ENCODE results near the gene PADI6. TPM values are rescaled to one million over a fixed set of nuclear protein-coding genes. Genes with fewer than 3 reads are reported as not detected.

The PADI6 gene
- total and polyA plus RNA-seq, 2 experiments from 2014 or later = not detected

DNA sequence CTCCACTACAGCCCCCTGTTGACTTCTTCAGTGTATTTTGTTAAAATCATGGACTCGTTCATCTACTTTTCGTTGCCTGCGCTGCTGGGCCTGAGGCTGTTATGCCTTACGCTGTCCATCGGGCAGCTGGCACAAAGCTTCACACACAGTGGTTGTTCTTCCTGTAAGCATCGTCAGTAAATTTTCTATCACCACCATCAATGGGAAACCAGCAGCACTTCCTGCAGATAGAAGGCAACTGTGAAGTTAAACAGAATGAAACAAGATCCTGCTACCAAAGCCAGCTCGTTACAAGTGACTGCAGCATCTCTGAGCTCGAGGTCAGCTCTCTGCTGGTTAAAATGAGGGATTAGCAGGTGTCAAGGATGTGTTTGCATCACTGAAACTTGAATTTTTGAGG is 21.9 kb upstream of the PADI6 start:
- H3K4me1 ChIP-seq (ENCODE audit: insufficient read depth) = no peaks in the 10 kb centered on the region
- no peak overlapping the region for H3K4me2 ChIP-seq
- H2AFZ ChIP-seq = no peak overlapping the region
- H3K79me2 ChIP-seq = no peaks in the 10 kb centered on the region
- no peaks in the 10 kb centered on the region for H3K27me3 ChIP-seq
- no peaks in the 10 kb centered on the region for H3K9me2 ChIP-seq (replicated peaks; ENCODE audit: insufficient read depth)
- no peak for DNase-seq (ENCODE audit: low spot score)
- no peaks in the 10 kb centered on the region for H4K20me1 ChIP-seq (ENCODE audit: insufficient read depth, poor library complexity, severe bottlenecking)
- no peak overlapping the region for H3K27ac ChIP-seq
- H3K36me3 ChIP-seq (replicated peaks; ENCODE audit: insufficient read depth, low read depth) = no peaks in the 10 kb centered on the region
- TF ChIP-seq, protein P1, sequence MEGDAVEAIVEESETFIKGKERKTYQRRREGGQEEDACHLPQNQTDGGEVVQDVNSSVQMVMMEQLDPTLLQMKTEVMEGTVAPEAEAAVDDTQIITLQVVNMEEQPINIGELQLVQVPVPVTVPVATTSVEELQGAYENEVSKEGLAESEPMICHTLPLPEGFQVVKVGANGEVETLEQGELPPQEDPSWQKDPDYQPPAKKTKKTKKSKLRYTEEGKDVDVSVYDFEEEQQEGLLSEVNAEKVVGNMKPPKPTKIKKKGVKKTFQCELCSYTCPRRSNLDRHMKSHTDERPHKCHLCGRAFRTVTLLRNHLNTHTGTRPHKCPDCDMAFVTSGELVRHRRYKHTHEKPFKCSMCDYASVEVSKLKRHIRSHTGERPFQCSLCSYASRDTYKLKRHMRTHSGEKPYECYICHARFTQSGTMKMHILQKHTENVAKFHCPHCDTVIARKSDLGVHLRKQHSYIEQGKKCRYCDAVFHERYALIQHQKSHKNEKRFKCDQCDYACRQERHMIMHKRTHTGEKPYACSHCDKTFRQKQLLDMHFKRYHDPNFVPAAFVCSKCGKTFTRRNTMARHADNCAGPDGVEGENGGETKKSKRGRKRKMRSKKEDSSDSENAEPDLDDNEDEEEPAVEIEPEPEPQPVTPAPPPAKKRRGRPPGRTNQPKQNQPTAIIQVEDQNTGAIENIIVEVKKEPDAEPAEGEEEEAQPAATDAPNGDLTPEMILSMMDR (IDR thresholded peaks at IDR 0.05; ENCODE audit: poor library complexity) = no peak
- TF ChIP-seq EZH2 (IDR thresholded peaks at IDR 0.05; ENCODE audit: borderline replicate concordance) (no peak), EZH2phosphoT487 (IDR thresholded peaks at IDR 0.05; ENCODE audit: low read depth, severe bottlenecking, unreplicated experiment) (no peak)
- 59% methylated on average over 8 of the region's 8 CpGs for WGBS (ENCODE audit: low lambda C conversion rate, missing lambda C conversion rate)
- H3K4me3 ChIP-seq = no peak overlapping the region
- no peaks in the 10 kb centered on the region for H3K9me3 ChIP-seq (ENCODE audit: low read depth)

DNA sequence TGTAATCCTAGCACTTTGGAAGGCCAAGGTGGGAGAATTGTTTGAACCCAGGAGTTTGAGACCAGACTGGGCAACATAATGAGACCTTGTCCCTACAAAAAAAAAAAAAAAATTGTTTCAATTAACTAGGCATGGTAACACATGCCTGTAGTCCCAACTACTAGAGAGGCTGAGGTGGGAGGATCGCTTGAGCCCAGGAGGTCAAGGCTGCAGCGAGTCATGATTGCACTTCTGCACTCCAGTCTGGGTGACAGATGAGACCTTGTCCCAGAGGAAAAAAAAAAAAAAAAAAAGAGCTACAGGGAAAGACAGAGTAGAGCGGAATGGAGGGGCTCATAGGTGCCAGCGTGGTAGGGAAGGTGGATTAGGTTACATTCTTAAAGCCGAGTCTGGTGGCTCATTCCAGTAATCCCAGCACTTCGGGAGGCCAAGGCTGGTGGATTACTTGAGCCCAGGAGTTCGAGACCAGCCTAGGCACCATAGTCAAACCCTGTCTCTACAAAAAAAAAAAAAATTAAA is 21.0 kb upstream of the PADI6 start:
- no peaks in the 10 kb centered on the region for H3K79me2 ChIP-seq
- H3K4me2 ChIP-seq = no peak overlapping the region
- TF ChIP-seq EZH2phosphoT487 (IDR thresholded peaks at IDR 0.05; ENCODE audit: low read depth, severe bottlenecking, unreplicated experiment) (no peak), EZH2 (IDR thresholded peaks at IDR 0.05; ENCODE audit: borderline replicate concordance) (no peak)
- TF ChIP-seq, protein P1 (IDR thresholded peaks at IDR 0.05; ENCODE audit: poor library complexity) = no peak
- no peak overlapping the region for H3K4me3 ChIP-seq
- no peak overlapping the region for H3K27ac ChIP-seq
- no peaks in the 10 kb centered on the region for H3K36me3 ChIP-seq (replicated peaks; ENCODE audit: insufficient read depth, low read depth)
- no peak for DNase-seq (ENCODE audit: low spot score)
- no peak overlapping the region for H2AFZ ChIP-seq
- no peaks in the 10 kb centered on the region for H3K9me3 ChIP-seq (ENCODE audit: low read depth)
- WGBS (ENCODE audit: low lambda C conversion rate, missing lambda C conversion rate) = 82% methylated on average over 6 of the region's 7 CpGs
- H4K20me1 ChIP-seq (ENCODE audit: insufficient read depth, poor library complexity, severe bottlenecking) = no peaks in the 10 kb centered on the region
- no peaks in the 10 kb centered on the region for H3K27me3 ChIP-seq
- H3K9me2 ChIP-seq (replicated peaks; ENCODE audit: insufficient read depth) = no peaks in the 10 kb centered on the region
- H3K4me1 ChIP-seq (ENCODE audit: insufficient read depth) = no peaks in the 10 kb centered on the region

DNA sequence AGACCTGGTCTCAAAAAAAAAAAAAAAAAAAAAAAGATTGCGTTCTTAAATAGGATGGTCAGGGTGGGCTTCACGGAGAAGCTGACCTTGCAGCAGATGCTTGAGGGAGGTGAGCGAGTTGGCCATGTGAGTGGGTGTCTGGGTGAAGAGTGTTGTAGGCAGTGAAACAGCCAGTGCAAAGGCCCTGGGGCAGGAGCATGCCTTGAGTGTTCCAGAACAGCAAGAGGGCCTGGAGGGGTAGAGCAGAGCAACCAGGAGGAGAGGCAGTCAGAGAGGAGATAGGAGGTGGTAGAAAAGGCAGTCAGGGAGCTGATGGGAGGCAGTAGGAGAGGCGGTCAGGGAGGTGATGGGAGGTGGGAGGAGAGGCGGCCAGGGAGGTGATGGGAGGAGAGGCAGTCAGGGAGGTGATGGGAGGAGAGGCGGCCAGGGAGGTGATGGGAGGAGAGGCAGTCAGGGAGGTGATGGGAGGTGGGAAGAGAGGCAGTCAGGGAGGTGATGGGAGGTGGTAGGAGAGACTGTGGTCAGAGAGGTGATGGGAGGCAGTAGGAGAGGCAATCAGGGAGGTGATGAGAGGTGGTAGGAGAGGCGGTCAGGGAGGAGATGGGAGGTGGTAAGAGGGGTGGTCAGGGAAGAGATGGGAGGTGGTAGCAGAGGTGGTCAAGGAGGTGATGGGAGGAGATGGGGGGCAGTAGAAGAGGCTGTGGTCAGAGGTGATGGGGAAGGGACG is 20.2 kb upstream of the PADI6 start:
- Histone ChIP-seq H3K27ac (no peak overlapping the region), H3K4me1 (ENCODE audit: insufficient read depth) (no peaks in the 10 kb centered on the region), H3K9me2 (replicated peaks; ENCODE audit: insufficient read depth) (no peaks in the 10 kb centered on the region), H2AFZ (no peak overlapping the region), H3K36me3 (replicated peaks; ENCODE audit: insufficient read depth, low read depth) (no peaks in the 10 kb centered on the region), H4K20me1 (ENCODE audit: insufficient read depth, poor library complexity, severe bottlenecking) (no peaks in the 10 kb centered on the region), H3K4me3 (no peak overlapping the region), H3K4me2 (no peak overlapping the region), H3K27me3 (no peaks in the 10 kb centered on the region), H3K79me2 (no peaks in the 10 kb centered on the region), H3K9me3 (ENCODE audit: low read depth) (no peaks in the 10 kb centered on the region)
- WGBS (ENCODE audit: low lambda C conversion rate, missing lambda C conversion rate) = 92% methylated on average over 5 of the region's 8 CpGs
- DNase-seq (ENCODE audit: low spot score) = no peak
- TF ChIP-seq EZH2 (IDR thresholded peaks at IDR 0.05; ENCODE audit: borderline replicate concordance) (no peak), EZH2phosphoT487 (IDR thresholded peaks at IDR 0.05; ENCODE audit: low read depth, severe bottlenecking, unreplicated experiment) (no peak)

DNA sequence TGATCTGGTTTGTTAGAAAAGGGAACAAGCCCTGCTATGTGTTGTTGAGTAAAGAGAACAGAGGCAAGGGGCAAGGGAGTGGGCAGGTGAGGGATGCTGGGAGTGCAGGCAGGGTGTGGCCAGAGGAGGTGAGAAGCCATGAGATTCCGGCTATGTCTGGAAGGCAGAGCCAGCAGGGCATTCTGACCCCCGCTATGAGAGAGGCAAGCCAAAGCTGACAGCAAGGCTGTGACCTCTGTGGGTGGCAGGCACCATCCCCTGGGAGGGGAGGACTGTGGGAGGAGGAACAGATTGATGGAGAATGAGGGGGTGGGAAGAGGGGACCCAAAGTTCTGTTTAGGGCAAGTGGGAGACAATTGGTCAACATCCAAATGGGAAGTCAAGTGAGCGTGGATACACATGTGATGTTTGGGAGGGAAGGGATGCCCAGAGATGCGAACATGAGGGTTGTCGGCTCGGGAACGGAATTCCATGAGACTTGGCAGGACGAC is 19.5 kb upstream of the PADI6 start:
- no peak overlapping the region for H3K4me3 ChIP-seq
- H3K4me1 ChIP-seq (ENCODE audit: insufficient read depth) = no peaks in the 10 kb centered on the region
- H3K4me2 ChIP-seq = no peak overlapping the region
- H3K27ac ChIP-seq = no peak overlapping the region
- H3K79me2 ChIP-seq = no peaks in the 10 kb centered on the region
- H3K9me2 ChIP-seq (replicated peaks; ENCODE audit: insufficient read depth) = no peaks in the 10 kb centered on the region
- TF ChIP-seq EZH2phosphoT487 (IDR thresholded peaks at IDR 0.05; ENCODE audit: low read depth, severe bottlenecking, unreplicated experiment) (no peak), EZH2 (IDR thresholded peaks at IDR 0.05; ENCODE audit: borderline replicate concordance) (no peak)
- TF ChIP-seq, protein P1 (IDR thresholded peaks at IDR 0.05; ENCODE audit: poor library complexity) = no peak
- no peaks in the 10 kb centered on the region for H3K9me3 ChIP-seq (ENCODE audit: low read depth)
- no peak for DNase-seq (ENCODE audit: low spot score)
- H3K36me3 ChIP-seq (replicated peaks; ENCODE audit: insufficient read depth, low read depth) = no peaks in the 10 kb centered on the region
- WGBS (ENCODE audit: low lambda C conversion rate, missing lambda C conversion rate) = 86% methylated on average over 8 of the region's 8 CpGs
- H3K27me3 ChIP-seq = no peaks in the 10 kb centered on the region
- H4K20me1 ChIP-seq (ENCODE audit: insufficient read depth, poor library complexity, severe bottlenecking) = no peaks in the 10 kb centered on the region
- H2AFZ ChIP-seq = no peak overlapping the region

Measured in hepatocyte (in vitro differentiated cells).